Parathyroid adenoma (tissue), 2 donors: Measurements from ENCODE around the gene ABCC8.

Experiments
- H2AFZ ChIP-seq: fragments of 300-600 bp; sonication (generic); one replicate; pipeline ENCODE4 v1.7.0; 2017; ENCODE audit warnings: antibody characterized with exemption, mild to moderate bottlenecking
- H3K27ac ChIP-seq: fragments of 300-600 bp; sonication (generic); one replicate; pipeline ENCODE4 v1.7.0; 2017
- H3K27me3 ChIP-seq: fragments of 300-600 bp; sonication (generic); one replicate; pipeline ENCODE4 v1.7.0; 2017; ENCODE audit warnings: low read length; ENCODE audit not compliant: control insufficient read depth, insufficient read depth
- H3K36me3 ChIP-seq: fragments of 300-600 bp; sonication (generic); one replicate; pipeline ENCODE4 v1.7.0; 2017; ENCODE audit warnings: low read length; ENCODE audit not compliant: control insufficient read depth, insufficient read depth
- H3K4me1 ChIP-seq: fragments of 300-600 bp; sonication (generic); one replicate; pipeline ENCODE4 v1.7.0; 2017; ENCODE audit warnings: control low read depth
- H3K4me2 ChIP-seq: fragments of 300-600 bp; sonication (generic); one replicate; pipeline ENCODE4 v1.7.0; 2017; ENCODE audit warnings: low read length
- H3K4me3 ChIP-seq: fragments of 300-600 bp; sonication (generic); one replicate; pipeline ENCODE4 v1.7.0; 2017; ENCODE audit warnings: low read depth, low read length
- H3K79me2 ChIP-seq: fragments of 300-600 bp; sonication (generic); one replicate; pipeline ENCODE4 v1.7.0; 2017; ENCODE audit warnings: control low read depth
- H3K9ac ChIP-seq: fragments of 300-600 bp; sonication (generic); one replicate; pipeline ENCODE4 v1.7.0; 2017; ENCODE audit warnings: mild to moderate bottlenecking
- H3K9me3 ChIP-seq: fragments of 300-600 bp; sonication (generic); one replicate; pipeline ENCODE4 v1.7.0; 2017; ENCODE audit warnings: low read length; ENCODE audit not compliant: control insufficient read depth
- TF ChIP-seq, protein P1 (sequence below): fragments of 300-600 bp; sonication (generic); IDR thresholded peaks from one replicate; pipeline ENCODE4 v1.7.0; 2017; ENCODE audit warnings: antibody characterized with exemption, mild to moderate bottlenecking
- donor health status: primary hyperparathyroidism.

The ABCC8 gene

DNA sequence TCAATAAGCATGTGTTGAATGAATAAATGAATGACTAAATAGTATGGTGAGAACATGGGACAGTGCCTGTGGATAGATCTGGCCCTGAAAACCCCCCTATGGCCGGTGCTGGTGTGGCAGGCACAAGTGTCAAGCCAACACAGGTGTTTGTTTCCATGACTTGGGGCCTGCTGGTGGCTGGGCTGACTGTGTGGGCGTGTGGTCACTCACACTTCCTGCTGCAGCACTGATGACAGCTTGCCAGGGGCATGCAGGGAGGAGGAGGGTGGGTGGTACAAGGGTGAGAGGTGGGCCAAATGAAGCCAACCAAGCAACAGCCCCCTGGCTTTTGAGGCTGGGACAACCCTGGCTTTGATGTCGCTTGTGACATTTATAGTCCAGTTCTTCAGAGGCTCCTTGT lies 30.3 kb upstream of the ABCC8 start:
- Histone ChIP-seq H3K36me3 (no peaks in the 10 kb centered on the region), H3K9ac (no peak overlapping the region), H3K27me3 (no peaks in the 10 kb centered on the region), H3K4me3 (no peak overlapping the region), H3K27ac (no peak overlapping the region), H3K9me3 (no peaks in the 10 kb centered on the region), H3K79me2 (no peaks in the 10 kb centered on the region), H3K4me2 (no peak overlapping the region), H2AFZ (no peak overlapping the region), H3K4me1 (no peaks in the 10 kb centered on the region)
- TF ChIP-seq, protein P1, sequence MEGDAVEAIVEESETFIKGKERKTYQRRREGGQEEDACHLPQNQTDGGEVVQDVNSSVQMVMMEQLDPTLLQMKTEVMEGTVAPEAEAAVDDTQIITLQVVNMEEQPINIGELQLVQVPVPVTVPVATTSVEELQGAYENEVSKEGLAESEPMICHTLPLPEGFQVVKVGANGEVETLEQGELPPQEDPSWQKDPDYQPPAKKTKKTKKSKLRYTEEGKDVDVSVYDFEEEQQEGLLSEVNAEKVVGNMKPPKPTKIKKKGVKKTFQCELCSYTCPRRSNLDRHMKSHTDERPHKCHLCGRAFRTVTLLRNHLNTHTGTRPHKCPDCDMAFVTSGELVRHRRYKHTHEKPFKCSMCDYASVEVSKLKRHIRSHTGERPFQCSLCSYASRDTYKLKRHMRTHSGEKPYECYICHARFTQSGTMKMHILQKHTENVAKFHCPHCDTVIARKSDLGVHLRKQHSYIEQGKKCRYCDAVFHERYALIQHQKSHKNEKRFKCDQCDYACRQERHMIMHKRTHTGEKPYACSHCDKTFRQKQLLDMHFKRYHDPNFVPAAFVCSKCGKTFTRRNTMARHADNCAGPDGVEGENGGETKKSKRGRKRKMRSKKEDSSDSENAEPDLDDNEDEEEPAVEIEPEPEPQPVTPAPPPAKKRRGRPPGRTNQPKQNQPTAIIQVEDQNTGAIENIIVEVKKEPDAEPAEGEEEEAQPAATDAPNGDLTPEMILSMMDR, result no peak

DNA sequence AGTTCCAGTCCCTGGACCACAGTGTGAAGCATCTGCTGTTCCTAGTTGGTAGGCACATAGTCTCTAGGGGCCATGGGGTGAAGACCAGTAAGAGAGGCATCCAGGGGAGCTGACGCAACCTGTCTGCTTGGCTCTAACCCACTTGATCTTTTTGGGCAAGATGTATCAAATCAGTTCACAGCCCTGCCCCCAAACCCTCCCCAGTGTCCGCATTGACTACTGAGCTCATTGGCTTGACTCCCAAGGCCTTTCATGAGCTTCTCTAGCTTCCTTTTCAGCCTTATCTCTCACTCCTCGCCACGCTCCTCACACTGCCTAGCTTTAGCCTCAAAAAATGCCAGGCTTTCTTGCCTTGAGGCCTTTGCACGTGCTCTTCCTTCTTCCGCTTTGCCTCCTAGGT lies 29.7 kb upstream of the ABCC8 start:
- H3K4me2 ChIP-seq, result no peak overlapping the region
- no peak overlapping the region for H3K9ac ChIP-seq
- no peak overlapping the region for H3K27ac ChIP-seq
- no peak overlapping the region for H3K4me3 ChIP-seq
- no peaks in the 10 kb centered on the region for H3K9me3 ChIP-seq
- no peaks in the 10 kb centered on the region for H3K4me1 ChIP-seq
- H3K27me3 ChIP-seq, result no peaks in the 10 kb centered on the region
- H3K79me2 ChIP-seq, result no peaks in the 10 kb centered on the region
- H2AFZ ChIP-seq, result no peak overlapping the region
- no peaks in the 10 kb centered on the region for H3K36me3 ChIP-seq
- TF ChIP-seq, protein P1, result no peak

DNA sequence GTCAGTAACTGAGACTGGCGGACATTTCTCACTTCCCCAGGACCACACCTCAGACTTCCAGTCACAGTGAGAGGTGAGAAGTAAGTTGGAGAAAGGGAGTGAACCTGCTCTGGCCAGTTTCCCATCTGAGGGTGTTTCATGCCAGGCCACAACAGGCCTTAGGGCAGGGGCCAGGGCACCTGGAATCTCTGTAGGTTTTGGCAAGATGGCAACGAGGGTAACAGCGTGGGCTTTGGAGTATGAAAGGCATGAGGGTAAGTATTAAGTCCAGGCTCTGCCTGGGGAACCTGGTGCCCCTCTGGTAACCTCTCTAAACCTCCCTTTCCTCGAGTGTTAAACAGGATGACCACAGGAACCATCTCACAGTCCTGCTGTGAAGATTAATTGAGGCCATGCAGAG lies 28.5 kb upstream of the ABCC8 start:
- H3K36me3 ChIP-seq, result no peaks in the 10 kb centered on the region
- H3K27me3 ChIP-seq, result no peaks in the 10 kb centered on the region
- no peak overlapping the region for H2AFZ ChIP-seq
- H3K9me3 ChIP-seq, result no peaks in the 10 kb centered on the region
- H3K79me2 ChIP-seq, result no peaks in the 10 kb centered on the region
- H3K4me1 ChIP-seq, result no peaks in the 10 kb centered on the region
- no peak overlapping the region for H3K4me3 ChIP-seq
- no peak overlapping the region for H3K9ac ChIP-seq
- H3K27ac ChIP-seq, result no peak overlapping the region
- no peak overlapping the region for H3K4me2 ChIP-seq
- TF ChIP-seq, protein P1, result no peak

DNA sequence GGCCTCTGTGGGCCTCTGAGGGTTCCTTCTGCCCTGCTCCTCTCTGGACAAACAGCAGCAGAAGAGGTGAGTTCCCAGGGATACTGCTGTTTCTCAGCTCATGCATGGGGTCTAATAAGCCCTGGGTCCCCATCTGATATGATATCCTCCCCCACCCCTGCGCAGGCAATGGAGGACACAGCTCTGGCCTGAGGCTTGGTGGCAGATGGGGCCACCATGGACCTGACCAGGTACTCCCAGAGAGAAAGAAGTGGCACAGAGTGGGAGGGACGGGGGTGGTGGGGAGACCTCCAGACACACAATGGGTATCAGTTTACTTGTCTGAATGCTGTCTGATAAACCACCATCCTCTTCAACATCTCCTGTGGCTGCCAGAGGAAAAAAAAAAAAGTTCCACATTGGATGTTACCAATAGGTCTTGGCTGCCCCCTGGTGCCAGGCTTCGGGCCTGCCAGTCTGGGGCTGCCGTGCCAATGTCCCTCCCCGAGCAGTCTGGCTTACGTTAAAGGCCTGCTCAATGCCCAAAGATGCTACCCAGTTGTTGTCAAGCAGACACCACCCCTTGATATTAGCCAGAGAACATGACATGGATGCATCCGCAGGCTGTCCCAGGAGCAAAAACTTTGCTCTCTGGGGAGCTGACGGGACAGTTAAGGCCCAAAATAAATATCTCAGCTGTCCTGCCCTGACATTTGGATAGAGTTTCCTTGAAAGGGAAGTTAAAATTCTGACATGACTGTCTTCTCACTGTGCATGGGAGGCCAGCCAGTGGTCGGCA lies 27.9 kb upstream of the ABCC8 start:
- H3K9me3 ChIP-seq, result no peaks in the 10 kb centered on the region
- H3K9ac ChIP-seq, result no peak overlapping the region
- TF ChIP-seq, protein P1, result peak; percentile 81
- H3K4me2 ChIP-seq, result no peak overlapping the region
- no peaks in the 10 kb centered on the region for H3K36me3 ChIP-seq
- no peak overlapping the region for H3K27ac ChIP-seq
- no peak overlapping the region for H2AFZ ChIP-seq
- H3K4me3 ChIP-seq, result no peak overlapping the region
- no peaks in the 10 kb centered on the region for H3K4me1 ChIP-seq
- H3K27me3 ChIP-seq, result no peaks in the 10 kb centered on the region
- no peaks in the 10 kb centered on the region for H3K79me2 ChIP-seq

DNA sequence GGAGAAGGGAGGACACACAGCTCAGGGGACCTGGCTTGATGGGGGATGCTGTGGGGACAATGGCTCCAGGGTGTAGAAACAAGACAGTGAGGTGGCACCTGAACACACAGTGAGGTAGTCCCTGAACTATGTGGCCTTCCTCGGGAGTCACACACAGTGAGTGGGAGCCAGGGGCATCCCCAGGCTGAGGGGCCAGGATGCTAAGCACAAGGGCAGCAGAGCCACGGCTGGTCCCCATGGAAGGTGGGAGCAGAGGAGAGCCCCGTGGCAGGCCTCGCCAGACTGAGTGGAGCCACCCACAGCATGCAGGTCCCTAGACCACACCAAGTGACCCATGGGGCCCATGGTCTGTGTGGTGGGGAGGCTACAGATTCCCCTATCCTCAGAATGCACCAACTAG lies 26.0 kb upstream of the ABCC8 start:
- H3K4me1 ChIP-seq, result no peaks in the 10 kb centered on the region
- H3K36me3 ChIP-seq, result no peaks in the 10 kb centered on the region
- TF ChIP-seq, protein P1, result no peak
- no peak overlapping the region for H3K4me3 ChIP-seq
- no peak overlapping the region for H2AFZ ChIP-seq
- H3K79me2 ChIP-seq, result no peaks in the 10 kb centered on the region
- H3K9me3 ChIP-seq, result no peaks in the 10 kb centered on the region
- no peaks in the 10 kb centered on the region for H3K27me3 ChIP-seq
- H3K4me2 ChIP-seq, result no peak overlapping the region
- no peak overlapping the region for H3K9ac ChIP-seq
- H3K27ac ChIP-seq, result no peak overlapping the region
